A549 (cell line): Measurements from ENCODE around the gene TMEM87B.

ENCODE experiments used
- CBX8 ChIP-seq: fragments of 200-600 bp; sonication (generic); IDR thresholded peaks from 2 replicates; pipeline ENCODE4 v1.6.1; 2016
- CTCF ChIP-seq: fragments of >200 bp; sonication (Bioruptor Twin); formaldehyde crosslinking; IDR thresholded peaks from 3 replicates; pipeline ENCODE4 v1.5.1; 2016
- ELK1 ChIP-seq: fragments of 150-350 bp; IDR thresholded peaks from 2 replicates; pipeline ENCODE4 v1.6.1; 2014; ENCODE audit warnings: low read depth, mild to moderate bottlenecking, low read length
- ESRRA ChIP-seq: fragments of 150-350 bp; IDR thresholded peaks from 2 replicates; pipeline ENCODE4 v1.6.1; 2014; ENCODE audit warnings: mild to moderate bottlenecking, low read length, borderline replicate concordance
- NFE2L2 ChIP-seq: fragments of 150-350 bp; conservative IDR thresholded peaks from 2 replicates; pipeline ENCODE4 v1.6.1; 2014; ENCODE audit warnings: low read length
- POLR2A ChIP-seq: IDR thresholded peaks from 2 replicates; pipeline ENCODE4 v1.6.1; 2012; ENCODE audit warnings: mild to moderate bottlenecking, low read length

- no peak for TF ChIP-seq ESRRA
- no peak for TF ChIP-seq POLR2A
- TF ChIP-seq CTCF, result no peak
- TF ChIP-seq NFE2L2, result no peak
- no peak for TF ChIP-seq ELK1
- no peak for TF ChIP-seq CBX8
Measured at GRCh38 chr2:112084689-112085374, 29.8 kb downstream of the TMEM87B start.
